Measurements from ENCODE around the gene DNAJB6. TPM values are rescaled to one million over a fixed set of nuclear protein-coding genes. Genes with fewer than 3 reads are reported as not detected.
A peak's percentile ranks its signal among the peaks of the same experiment; 100 is the strongest.

The DNAJB6 gene
- total and polyA plus RNA-seq, 3 experiments from 2014 or later: 121 to 147 (median 124) TPM

DNA sequence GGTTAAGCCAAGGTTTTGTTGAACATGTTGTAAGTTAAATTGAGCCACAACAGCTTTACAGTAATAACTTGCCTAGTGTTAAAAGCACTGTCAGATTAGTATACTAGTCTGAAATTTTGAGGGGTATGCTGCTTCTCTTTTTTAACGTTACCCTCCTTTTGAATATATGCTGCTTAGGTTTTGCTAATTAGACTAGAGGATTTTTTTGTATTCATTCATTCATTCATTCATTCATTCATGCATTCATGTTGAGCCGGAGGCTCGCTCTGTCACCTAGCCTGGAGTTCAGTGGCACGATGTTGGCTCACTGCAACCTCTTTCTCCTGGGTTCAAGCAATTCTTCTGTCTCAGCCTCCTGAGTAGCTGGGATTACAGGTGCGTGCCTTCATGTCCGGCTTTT is 24.7 kb downstream of the DNAJB6 start:
- Histone ChIP-seq H3K27ac (ENCODE audit: low read depth, low read length) (no peak overlapping the region), H3K27me3 (ENCODE audit: insufficient read depth, low read length, poor library complexity, severe bottlenecking) (no peaks in the 10 kb centered on the region), H3K9me3 (ENCODE audit: low read length) (no peaks in the 10 kb centered on the region), H3K36me3 (ENCODE audit: insufficient read depth, low read length) (peaks cover 59% of the 10 kb centered on the region), H3K4me3 (ENCODE audit: low read length) (no peak overlapping the region), H3K4me1 (ENCODE audit: insufficient read depth, low read length) (peaks cover 4% of the 10 kb centered on the region)
- CTCF ChIA-PET: no interaction called here
- DNase-seq: no peak
- no peak overlapping the region for H3K27ac Mint-ChIP-seq
- POLR2A ChIA-PET: no interaction called here
- peaks cover 0 to 3% (median 0%) of the 10 kb centered on the region in 5 donors for H3K9me3 Mint-ChIP-seq
- no peak overlapping the region for H3K4me3 Mint-ChIP-seq
- H3K4me1 Mint-ChIP-seq: peaks cover 55 to 60% (median 57%) of the 10 kb centered on the region in 3 donors
- peaks cover 17 to 89% (median 31%) of the 10 kb centered on the region in 3 donors for H3K36me3 Mint-ChIP-seq
- peaks cover 0 to 8% of the 10 kb centered on the region in 2 donors for H3K27me3 Mint-ChIP-seq

DNA sequence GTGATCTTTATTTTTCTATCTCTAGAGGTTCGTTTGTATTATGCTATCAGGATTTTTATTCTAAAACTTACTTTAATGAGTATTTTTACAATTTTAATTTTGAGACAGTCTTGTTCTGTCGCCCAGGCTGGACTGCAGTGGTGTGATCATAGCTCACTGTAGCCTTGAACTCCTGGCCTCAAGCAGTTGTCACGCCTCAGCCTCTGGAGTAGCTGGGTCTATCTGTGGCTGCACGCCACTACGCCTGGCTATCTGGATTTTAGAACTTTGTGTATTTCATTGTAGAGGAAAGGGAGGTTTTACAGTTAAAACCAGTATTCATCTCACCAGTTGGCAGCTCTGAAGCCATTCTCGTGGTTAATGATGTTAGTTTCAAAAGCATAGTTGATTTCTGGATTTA is 25.9 kb downstream of the DNAJB6 start:
- Mint-ChIP-seq H3K9me3 (peaks cover 0 to 3% (median 0%) of the 10 kb centered on the region in 5 donors), H3K27me3 (peaks cover 0 to 8% of the 10 kb centered on the region in 2 donors), H3K4me3 (no peak overlapping the region), H3K27ac (peak overlapping the region in 4 of 8 donors; percentile 10 to 43 (median 27)), H3K4me1 (peaks cover 45 to 51% (median 46%) of the 10 kb centered on the region in 3 donors), H3K36me3 (peaks cover 24 to 96% (median 39%) of the 10 kb centered on the region in 3 donors)
- no peaks in the 10 kb centered on the region for H3K9me3 ChIP-seq (ENCODE audit: low read length)
- ChIA-PET POLR2A (no interaction called here), CTCF (no interaction called here)
- H3K27ac ChIP-seq (ENCODE audit: low read depth, low read length): no peak overlapping the region
- no peak overlapping the region for H3K4me3 ChIP-seq (ENCODE audit: low read length)
- no peaks in the 10 kb centered on the region for H3K4me1 ChIP-seq (ENCODE audit: insufficient read depth, low read length)
- no peaks in the 10 kb centered on the region for H3K27me3 ChIP-seq (ENCODE audit: insufficient read depth, low read length, poor library complexity, severe bottlenecking)
- peaks cover 71% of the 10 kb centered on the region for H3K36me3 ChIP-seq (ENCODE audit: insufficient read depth, low read length)
- no peak for DNase-seq

DNA sequence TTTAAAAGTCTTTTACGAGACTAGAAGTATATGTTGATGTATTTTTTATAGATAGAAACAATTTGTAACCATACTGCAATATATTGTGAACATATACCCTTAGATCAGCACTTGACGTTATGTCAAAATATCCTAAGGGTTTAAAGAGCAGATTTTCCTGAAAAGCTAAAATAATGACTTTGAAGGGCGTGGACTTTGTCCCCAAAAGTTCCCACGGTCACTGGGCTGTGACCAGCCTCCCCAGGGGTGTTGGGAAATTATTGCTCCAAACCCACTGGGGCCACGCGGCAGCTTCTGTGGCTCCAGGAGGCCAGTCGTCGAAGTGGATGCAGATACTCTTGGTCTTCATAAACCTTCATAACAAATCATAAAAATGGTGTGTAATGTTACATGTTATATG is 29.9 kb downstream of the DNAJB6 start:
- no peak overlapping the region for H3K27ac ChIP-seq (ENCODE audit: low read depth, low read length)
- CTCF ChIA-PET: no interaction called here
- peaks cover 0 to 3% (median 0%) of the 10 kb centered on the region in 5 donors for H3K9me3 Mint-ChIP-seq
- DNase-seq: no peak
- H3K9me3 ChIP-seq (ENCODE audit: low read length): no peaks in the 10 kb centered on the region
- peaks cover 20 to 28% (median 27%) of the 10 kb centered on the region in 3 donors for H3K4me1 Mint-ChIP-seq
- peaks cover 26 to 90% (median 37%) of the 10 kb centered on the region in 3 donors for H3K36me3 Mint-ChIP-seq
- H3K27ac Mint-ChIP-seq: peak overlapping the region in 1 of 8 donors; percentile 1
- H3K36me3 ChIP-seq (ENCODE audit: insufficient read depth, low read length): peaks cover 77% of the 10 kb centered on the region
- H3K4me3 Mint-ChIP-seq: peak overlapping the region in 1 of 7 donors; percentile 8
- no peaks in the 10 kb centered on the region for H3K4me1 ChIP-seq (ENCODE audit: insufficient read depth, low read length)
- no peaks in the 10 kb centered on the region for H3K27me3 ChIP-seq (ENCODE audit: insufficient read depth, low read length, poor library complexity, severe bottlenecking)
- H3K4me3 ChIP-seq (ENCODE audit: low read length): no peak overlapping the region
- POLR2A ChIA-PET: no interaction called here
- H3K27me3 Mint-ChIP-seq: peaks cover 0 to 8% of the 10 kb centered on the region in 2 donors

DNA sequence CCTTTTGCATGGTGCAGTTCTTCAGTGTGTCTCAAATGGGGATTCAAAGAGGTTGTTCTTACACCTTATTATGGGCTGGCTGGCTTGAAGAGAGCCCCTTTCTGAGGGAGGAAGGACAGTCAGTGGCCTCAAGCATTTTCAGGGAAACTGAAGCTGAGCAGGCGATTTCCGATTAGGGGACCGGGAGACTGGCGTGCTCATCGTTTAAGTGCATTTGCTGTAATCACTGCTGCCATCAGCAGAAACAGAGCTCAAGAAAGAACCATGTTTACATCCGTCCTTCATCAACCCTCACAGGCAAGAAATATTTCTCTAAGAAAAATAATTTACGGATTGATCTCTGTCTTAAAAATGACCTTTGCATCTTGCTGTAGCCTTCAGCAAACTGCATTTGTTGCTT is 32.2 kb downstream of the DNAJB6 start:
- ChIA-PET POLR2A (no interaction called here), CTCF (interaction anchor here (1.3 kb wide), 1 partner anchor 18 kb away, joined by 4 read pairs; no protein-coding TSS in a partner anchor)
- H3K27me3 Mint-ChIP-seq: peaks cover 0 to 6% of the 10 kb centered on the region in 2 donors
- peaks cover 0 to 3% (median 0%) of the 10 kb centered on the region in 5 donors for H3K9me3 Mint-ChIP-seq
- Histone ChIP-seq H3K36me3 (ENCODE audit: insufficient read depth, low read length) (peaks cover 70% of the 10 kb centered on the region), H3K27me3 (ENCODE audit: insufficient read depth, low read length, poor library complexity, severe bottlenecking) (no peaks in the 10 kb centered on the region), H3K4me1 (ENCODE audit: insufficient read depth, low read length) (no peaks in the 10 kb centered on the region), H3K27ac (ENCODE audit: low read depth, low read length) (no peak overlapping the region), H3K9me3 (ENCODE audit: low read length) (no peaks in the 10 kb centered on the region), H3K4me3 (ENCODE audit: low read length) (no peak overlapping the region)
- peaks cover 27 to 35% (median 29%) of the 10 kb centered on the region in 3 donors for H3K4me1 Mint-ChIP-seq
- H3K4me3 Mint-ChIP-seq: no peak overlapping the region
- peak overlapping the region in 2 of 8 donors; percentile 41 to 44 for H3K27ac Mint-ChIP-seq
- H3K36me3 Mint-ChIP-seq: peaks cover 26 to 91% (median 37%) of the 10 kb centered on the region in 3 donors
- DNase-seq: no peak

DNA sequence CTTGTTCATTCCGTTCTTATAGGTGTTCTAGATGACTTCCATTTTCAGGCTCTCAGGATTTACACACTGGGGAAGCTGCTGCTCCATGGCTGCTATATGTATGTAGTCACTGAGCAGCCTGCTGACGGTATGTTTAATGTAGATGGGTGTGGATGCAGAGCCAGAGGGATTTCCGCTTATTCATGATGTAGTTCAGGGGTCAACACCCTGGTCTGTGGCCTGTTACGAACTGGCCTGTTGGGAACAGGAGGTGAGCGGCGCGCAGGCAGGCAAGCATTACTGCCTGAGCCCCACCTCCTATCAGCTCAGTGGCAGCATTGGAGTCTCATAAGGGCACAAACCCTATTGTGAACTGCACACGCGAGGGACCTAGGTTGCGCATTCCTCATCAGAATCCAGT is 33.9 kb downstream of the DNAJB6 start:
- peaks cover 0 to 3% (median 0%) of the 10 kb centered on the region in 5 donors for H3K9me3 Mint-ChIP-seq
- Histone ChIP-seq H3K4me3 (ENCODE audit: low read length) (no peak overlapping the region), H3K27me3 (ENCODE audit: insufficient read depth, low read length, poor library complexity, severe bottlenecking) (no peaks in the 10 kb centered on the region), H3K9me3 (ENCODE audit: low read length) (no peaks in the 10 kb centered on the region), H3K4me1 (ENCODE audit: insufficient read depth, low read length) (peaks cover 9% of the 10 kb centered on the region), H3K36me3 (ENCODE audit: insufficient read depth, low read length) (peaks cover 56% of the 10 kb centered on the region), H3K27ac (ENCODE audit: low read depth, low read length) (no peak overlapping the region)
- H3K4me1 Mint-ChIP-seq: peaks cover 33 to 42% (median 42%) of the 10 kb centered on the region in 3 donors
- no peaks in the 10 kb centered on the region for H3K27me3 Mint-ChIP-seq
- no peak for DNase-seq
- H3K27ac Mint-ChIP-seq: no peak overlapping the region
- ChIA-PET POLR2A (no interaction called here), CTCF (interaction anchor here (1.1 kb wide), 1 partner anchor 13 kb away, joined by 3 read pairs; no protein-coding TSS in a partner anchor)
- no peak overlapping the region for H3K4me3 Mint-ChIP-seq
- peaks cover 16 to 90% (median 33%) of the 10 kb centered on the region in 3 donors for H3K36me3 Mint-ChIP-seq

DNA sequence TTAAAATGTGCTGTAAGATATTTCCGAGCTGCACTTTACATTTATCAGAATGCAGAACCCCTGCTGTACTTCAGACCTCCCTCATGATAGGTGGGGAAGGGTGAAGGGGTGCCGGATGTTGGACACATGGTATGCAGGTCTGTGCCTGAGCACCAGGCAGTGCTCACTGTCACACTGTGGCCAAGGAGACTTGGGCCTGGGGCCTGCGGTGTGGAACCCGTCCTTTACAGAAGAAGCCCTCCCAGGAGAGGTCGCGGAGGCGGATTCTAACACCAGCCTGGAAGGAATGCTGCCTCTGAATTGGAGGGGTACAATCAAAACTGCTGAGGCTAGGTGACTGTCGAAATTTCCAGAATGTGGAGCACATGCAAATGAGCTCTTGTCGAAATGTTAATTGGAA is 34.5 kb downstream of the DNAJB6 start:
- peak overlapping the region in 1 of 7 donors; percentile 66 for H3K4me3 Mint-ChIP-seq
- Histone ChIP-seq H3K27me3 (ENCODE audit: insufficient read depth, low read length, poor library complexity, severe bottlenecking) (no peaks in the 10 kb centered on the region), H3K9me3 (ENCODE audit: low read length) (no peaks in the 10 kb centered on the region), H3K4me1 (ENCODE audit: insufficient read depth, low read length) (peaks cover 9% of the 10 kb centered on the region), H3K36me3 (ENCODE audit: insufficient read depth, low read length) (peaks cover 55% of the 10 kb centered on the region), H3K4me3 (ENCODE audit: low read length) (no peak overlapping the region), H3K27ac (ENCODE audit: low read depth, low read length) (no peak overlapping the region)
- H3K9me3 Mint-ChIP-seq: peaks cover 0 to 2% (median 0%) of the 10 kb centered on the region in 5 donors
- CTCF ChIA-PET: interaction anchor here (1.1 kb wide), 1 partner anchor 14 kb away, joined by 3 read pairs; no protein-coding TSS in a partner anchor
- H3K4me1 Mint-ChIP-seq: peaks cover 38 to 47% (median 46%) of the 10 kb centered on the region in 3 donors
- H3K27ac Mint-ChIP-seq: peak overlapping the region in 3 of 8 donors; percentile 36 to 55 (median 52)
- H3K27me3 Mint-ChIP-seq: no peaks in the 10 kb centered on the region
- peaks cover 15 to 90% (median 30%) of the 10 kb centered on the region in 3 donors for H3K36me3 Mint-ChIP-seq
- no peak for DNase-seq
- POLR2A ChIA-PET: no interaction called here

DNA sequence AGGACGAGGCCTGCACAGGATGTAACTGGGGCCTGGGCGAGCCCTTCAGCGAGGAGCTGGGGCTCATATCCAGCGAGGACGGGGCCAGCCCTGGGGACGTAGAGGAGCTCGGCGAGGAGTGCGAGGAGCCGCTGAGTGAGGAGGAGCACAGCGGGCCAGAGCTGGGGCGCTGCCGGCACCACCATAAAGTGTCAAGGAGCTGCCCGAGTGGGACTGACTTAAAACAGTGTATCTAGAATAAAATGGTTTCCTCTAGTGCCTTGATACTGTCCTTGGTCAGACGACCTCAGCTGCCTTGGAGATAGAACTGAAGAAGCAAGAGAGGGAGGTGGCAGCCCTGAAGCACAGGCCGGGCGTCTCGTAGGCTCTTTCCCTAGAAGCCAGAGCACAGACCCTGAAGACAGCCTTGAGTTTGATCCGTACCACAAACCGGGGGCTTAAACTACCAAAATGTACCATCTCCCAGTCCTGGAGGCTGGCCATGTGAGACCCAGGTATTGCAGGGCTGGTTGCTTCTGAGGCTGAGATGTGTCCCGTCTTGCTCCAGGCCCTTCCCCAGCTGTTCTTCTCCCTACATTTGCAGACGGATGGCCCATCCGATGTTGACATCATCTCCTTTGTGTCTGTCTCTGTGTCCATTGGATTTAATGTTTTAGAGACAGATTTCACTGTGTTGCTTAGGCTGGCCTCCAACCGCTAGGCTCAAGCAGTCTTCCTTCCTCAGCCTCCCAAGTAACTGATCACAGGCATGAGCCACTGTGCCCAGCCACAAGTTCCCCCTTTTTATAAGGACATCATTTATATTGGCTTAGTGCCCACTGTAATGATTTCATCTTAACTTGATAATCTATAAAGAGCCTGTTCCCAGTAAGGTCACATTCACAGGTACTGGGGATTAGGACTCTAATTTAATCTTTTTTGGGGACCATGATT is 35.8 kb downstream of the DNAJB6 start:
- Histone ChIP-seq H3K9me3 (ENCODE audit: low read length) (no peaks in the 10 kb centered on the region), H3K27ac (ENCODE audit: low read depth, low read length) (no peak overlapping the region), H3K4me1 (ENCODE audit: insufficient read depth, low read length) (peaks cover 9% of the 10 kb centered on the region), H3K36me3 (ENCODE audit: insufficient read depth, low read length) (peaks cover 43% of the 10 kb centered on the region), H3K27me3 (ENCODE audit: insufficient read depth, low read length, poor library complexity, severe bottlenecking) (no peaks in the 10 kb centered on the region), H3K4me3 (ENCODE audit: low read length) (no peak overlapping the region)
- Mint-ChIP-seq H3K27ac (peak overlapping the region in 5 of 8 donors; percentile 24 to 55 (median 30)), H3K4me3 (peak overlapping the region in 2 of 7 donors; percentile 8 to 67), H3K27me3 (peaks cover 0 to 1% of the 10 kb centered on the region in 2 donors), H3K9me3 (peaks cover 0 to 2% (median 0%) of the 10 kb centered on the region in 5 donors), H3K4me1 (peaks cover 45 to 59% (median 54%) of the 10 kb centered on the region in 3 donors), H3K36me3 (peaks cover 6 to 88% (median 22%) of the 10 kb centered on the region in 3 donors)
- ChIA-PET CTCF (no interaction called here), POLR2A (no interaction called here)
- no peak for DNase-seq

DNA sequence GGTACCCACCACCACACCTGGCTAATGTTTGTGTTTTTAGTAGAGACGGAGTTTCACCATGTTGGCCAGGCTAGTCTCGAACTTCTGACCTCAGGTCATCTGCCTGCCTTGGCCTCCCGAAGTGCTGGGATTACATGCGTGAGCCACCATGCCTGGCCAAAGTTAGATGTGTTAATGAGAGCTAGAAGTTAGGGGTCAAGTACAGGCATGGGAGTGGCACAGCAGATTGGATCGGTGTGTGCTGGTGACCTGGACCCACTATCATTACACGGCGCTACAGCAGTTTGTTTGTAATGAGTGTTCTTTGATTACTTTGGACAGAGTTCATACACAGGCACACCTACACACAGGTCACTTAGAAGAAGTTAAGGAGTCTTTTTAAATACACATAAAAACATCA is 36.7 kb downstream of the DNAJB6 start:
- Mint-ChIP-seq H3K36me3 (peaks cover 5 to 86% (median 22%) of the 10 kb centered on the region in 3 donors), H3K9me3 (peaks cover 0 to 2% (median 0%) of the 10 kb centered on the region in 5 donors), H3K27me3 (peaks cover 0 to 1% of the 10 kb centered on the region in 2 donors), H3K27ac (peak overlapping the region in 2 of 8 donors; percentile 36 to 74), H3K4me3 (peak overlapping the region in 1 of 7 donors; percentile 42), H3K4me1 (peaks cover 52 to 67% (median 62%) of the 10 kb centered on the region in 3 donors)
- Histone ChIP-seq H3K27me3 (ENCODE audit: insufficient read depth, low read length, poor library complexity, severe bottlenecking) (no peaks in the 10 kb centered on the region), H3K4me1 (ENCODE audit: insufficient read depth, low read length) (peaks cover 9% of the 10 kb centered on the region), H3K36me3 (ENCODE audit: insufficient read depth, low read length) (peaks cover 34% of the 10 kb centered on the region), H3K27ac (ENCODE audit: low read depth, low read length) (no peak overlapping the region), H3K9me3 (ENCODE audit: low read length) (no peaks in the 10 kb centered on the region), H3K4me3 (ENCODE audit: low read length) (no peak overlapping the region)
- no peak for DNase-seq
- ChIA-PET CTCF (no interaction called here), POLR2A (no interaction called here)
